Keratinocyte (primary cell): ENCODE measurements around the gene RABGGTA. TPM values are rescaled to one million over a fixed set of nuclear protein-coding genes. Genes with fewer than 3 reads are reported as not detected.

Source experiments
- DNase-seq: peaks from one replicate; pipeline ENCODE4 v3.0.0-alpha.2; 2011; ENCODE audit warnings: low read depth, missing footprints, low spot score
- FAIRE-seq: peaks from 2 replicates; lab custom pipeline; 2011; peaks lifted over from hg19 to GRCh38; lab: Jason Lieb, UNC
- H2AFZ ChIP-seq: 2 replicates; pipeline ENCODE4 v1.6.0; 2012; ENCODE audit warnings: low read length, control low read depth, inconsistent platforms; ENCODE audit not compliant: control insufficient read depth
- H3K27ac ChIP-seq: 2 replicates; pipeline ENCODE4 v1.5.1; 2011; ENCODE audit warnings: low read length; ENCODE audit not compliant: control insufficient read depth, insufficient read depth
- H3K27me3 ChIP-seq: 3 replicates; pipeline ENCODE4 v1.6.0; 2011; ENCODE audit warnings: low read length; ENCODE audit not compliant: control insufficient read depth, insufficient read depth; ENCODE audit errors: extremely low read depth
- H3K36me3 ChIP-seq, 2 experiments: 2 replicates in 1 of 2; 3 replicates in 1 of 2; pipeline ENCODE4 v1.5.1; 2011; ENCODE audit warnings: low read length in 2 of 2, mild to moderate bottlenecking in 1 of 2; ENCODE audit not compliant: control insufficient read depth in 2 of 2, insufficient read depth in 2 of 2; ENCODE audit errors: extremely low read depth in 1 of 2
- H3K4me1 ChIP-seq: 3 replicates; pipeline ENCODE4 v1.5.1; 2011; ENCODE audit warnings: low read length; ENCODE audit not compliant: control insufficient read depth, insufficient read depth; ENCODE audit errors: extremely low read depth
- H3K4me2 ChIP-seq: 3 replicates; pipeline ENCODE4 v1.6.0; 2011; ENCODE audit warnings: low read depth, low read length; ENCODE audit not compliant: control insufficient read depth, insufficient read depth; ENCODE audit errors: extremely low read depth
- H3K4me3 ChIP-seq, 3 experiments: fragments of 200-600 bp in 1 of 3; sonication (generic) in 1 of 3; 2 replicates in 2 of 3; 3 replicates in 1 of 3; pipeline ENCODE4 v1.5.1; 2011 to 2016; ENCODE audit warnings: low read length in 3 of 3, mild to moderate bottlenecking in 3 of 3, control low read depth in 2 of 3, inconsistent platforms in 1 of 3, low read depth in 1 of 3, mixed read lengths in 1 of 3, mixed run types in 1 of 3, moderate library complexity in 1 of 3; ENCODE audit not compliant: control insufficient read depth in 2 of 3, insufficient read depth in 2 of 3; ENCODE audit errors: extremely low read depth in 1 of 3
- H3K79me2 ChIP-seq: 2 replicates; pipeline ENCODE4 v1.6.0; 2012; ENCODE audit warnings: low read length; ENCODE audit not compliant: control insufficient read depth, insufficient read depth
- H3K9ac ChIP-seq: 3 replicates; pipeline ENCODE4 v1.6.0; 2011; ENCODE audit warnings: low read length; ENCODE audit not compliant: control insufficient read depth, insufficient read depth; ENCODE audit errors: extremely low read depth
- H3K9me1 ChIP-seq: 3 replicates; pipeline ENCODE4 v1.6.0; 2011; ENCODE audit warnings: low read length; ENCODE audit not compliant: control insufficient read depth, insufficient read depth; ENCODE audit errors: extremely low read depth
- H3K9me3 ChIP-seq: 2 replicates; pipeline ENCODE4 v1.5.1; 2012; ENCODE audit warnings: low read depth, low read length; ENCODE audit not compliant: control insufficient read depth
- H4K20me1 ChIP-seq: 3 replicates; pipeline ENCODE4 v1.6.0; 2011; ENCODE audit warnings: low read length; ENCODE audit not compliant: control insufficient read depth, insufficient read depth; ENCODE audit errors: extremely low read depth
- CTCF ChIP-seq, 3 experiments: IDR thresholded peaks in 1 of 3; conservative IDR thresholded peaks in 1 of 3; optimal IDR thresholded peaks in 1 of 3; 2 replicates in 2 of 3; 3 replicates in 1 of 3; pipeline versions ENCODE3 to v1.5.1; 2011; ENCODE audit warnings: low read length in 3 of 3, mild to moderate bottlenecking in 3 of 3, moderate library complexity in 2 of 3, control low read depth in 1 of 3, inconsistent platforms in 1 of 3; ENCODE audit not compliant: insufficient read depth in 2 of 3; ENCODE audit errors: extremely low read depth in 1 of 3
- EZH2 ChIP-seq: IDR thresholded peaks from one replicate; pipeline ENCODE4 v1.6.1; 2012; ENCODE audit warnings: inconsistent platforms, mild to moderate bottlenecking, low read length, moderate library complexity
- dilution Hi-C: fragments of 300-500 bp; cut with MboI; formaldehyde crosslinking; loops from one replicate; pipeline ENCODE4 v1.7.0; 2020; ENCODE audit warnings: low sequenced_read_pairs; ENCODE audit not compliant: extremely low pct_ligation_motif_present
- polyA plus RNA-seq, 5 experiments: library from polyadenylated mRNA; depleted of rRNA in 3 of 5; stranded (reverse) in 3 of 5; stranded (forward) in 1 of 5; unstranded in 1 of 5; fragments of >200 nt; gene quantifications; 1 replicate in 1 of 5; 2 replicates in 3 of 5; 3 replicates in 1 of 5; pipeline versions ENCODE4 v1.2.1 to v1.2.3, GENCODE V29; 2011 to 2012; ENCODE audit warnings: missing spikeins in 2 of 5, low read depth in 1 of 5, low replicate concordance in 1 of 5

The RABGGTA gene
- polyA plus RNA-seq, 1 donor (not counting 4 experiments of a cell fraction or from before 2014, with no cell fraction given) = 29.0 TPM

- dilution Hi-C loops = no loop called here
- no peak for FAIRE-seq
- no peaks in the 10 kb centered on the region for H4K20me1 ChIP-seq
- no peak overlapping the region for H3K9ac ChIP-seq
- no peak overlapping the region for H2AFZ ChIP-seq
- TF ChIP-seq EZH2 (no peak), CTCF (optimal IDR thresholded peaks at IDR 0.05 in 1 of 3, IDR thresholded peaks at IDR 0.05 in 1 of 3, conservative IDR thresholded peaks at IDR 0.05 in 1 of 3; ENCODE audit: extremely low read depth in 1 of 3, insufficient read depth in 2 of 3, low read length in 3 of 3) (no peak)
- peaks cover 2 to 4% of the 10 kb centered on the region in 2 experiments for H3K36me3 ChIP-seq
- no peak overlapping the region for H3K4me2 ChIP-seq
- DNase-seq = no peak
- no peaks in the 10 kb centered on the region for H3K79me2 ChIP-seq
- no peak overlapping the region for H3K4me3 ChIP-seq
- H3K27me3 ChIP-seq = no peaks in the 10 kb centered on the region
- H3K27ac ChIP-seq = no peak overlapping the region
- H3K4me1 ChIP-seq = peaks cover 14% of the 10 kb centered on the region
- H3K9me3 ChIP-seq = no peaks in the 10 kb centered on the region
- H3K9me1 ChIP-seq = no peaks in the 10 kb centered on the region
Measured at GRCh38 chr14:24284501-24285035, 13.2 kb upstream of the RABGGTA start.

GRCh38 chr14:24283796-24284460 is 12.5 kb upstream of the RABGGTA start:
- no peak overlapping the region for H3K27ac ChIP-seq
- H2AFZ ChIP-seq = no peak overlapping the region
- DNase-seq (no peak), FAIRE-seq (no peak)
- H4K20me1 ChIP-seq = no peaks in the 10 kb centered on the region
- H3K27me3 ChIP-seq = no peaks in the 10 kb centered on the region
- dilution Hi-C loops = no loop called here
- no peaks in the 10 kb centered on the region for H3K9me3 ChIP-seq
- H3K9ac ChIP-seq = no peak overlapping the region
- H3K4me2 ChIP-seq = no peak overlapping the region
- peaks cover 20% of the 10 kb centered on the region for H3K4me1 ChIP-seq
- H3K9me1 ChIP-seq = no peaks in the 10 kb centered on the region
- H3K79me2 ChIP-seq = no peaks in the 10 kb centered on the region
- H3K4me3 ChIP-seq = no peak overlapping the region
- TF ChIP-seq CTCF (optimal IDR thresholded peaks at IDR 0.05 in 1 of 3, IDR thresholded peaks at IDR 0.05 in 1 of 3, conservative IDR thresholded peaks at IDR 0.05 in 1 of 3; ENCODE audit: extremely low read depth in 1 of 3, insufficient read depth in 2 of 3, low read length in 3 of 3) (no peak), EZH2 (no peak)
- H3K36me3 ChIP-seq = no peaks in the 10 kb centered on the region
